ENCODE data around the gene CDY1B.
"Not testable (repeated sequence)": the region's sequence is repeated elsewhere in the genome, so short reads cannot be mapped to it uniquely, and the experiment has no call there.

The CDY1B gene

GRCh38 chrY:24047919-24048318 is at the start of gene CDY1B:
Gene CDY1B (minus strand): TSS chrY:24048019. CDS start chrY:24047688, 331 bp downstream.
- not testable (repeated sequence) for H3K27me3 ChIP-seq (ENCODE audit: control insufficient read depth, insufficient read depth, low read length); H3K36me3 ChIP-seq (ENCODE audit: control insufficient read depth, insufficient read depth, low read length); H3K9ac ChIP-seq (ENCODE audit: low read length); H3K4me3 ChIP-seq (ENCODE audit: low read depth, low read length); H3K4me1 ChIP-seq (ENCODE audit: control insufficient read depth, insufficient read depth, low read length); H3K27ac ChIP-seq (ENCODE audit: low read depth, low read length); H3K9me3 ChIP-seq (ENCODE audit: control insufficient read depth, insufficient read depth, low read depth, low read length)

- not testable (repeated sequence) for H3K36me3 ChIP-seq (ENCODE audit: control insufficient read depth, insufficient read depth, low read length); H3K9me3 ChIP-seq (ENCODE audit: control insufficient read depth, insufficient read depth, low read depth, low read length); H3K4me1 ChIP-seq (ENCODE audit: control insufficient read depth, insufficient read depth, low read length); H3K9ac ChIP-seq (ENCODE audit: low read length); H3K27me3 ChIP-seq (ENCODE audit: control insufficient read depth, insufficient read depth, low read length); H3K4me3 ChIP-seq (ENCODE audit: low read depth, low read length); H3K27ac ChIP-seq (ENCODE audit: low read depth, low read length)
Measured at GRCh38 chrY:24049525-24049924, 1.7 kb upstream of the CDY1B start.

GRCh38 chrY:24043209-24043608 is 4.6 kb downstream of the CDY1B start:
- H3K4me1 ChIP-seq (ENCODE audit: control insufficient read depth, insufficient read depth, low read length); H3K27me3 ChIP-seq (ENCODE audit: control insufficient read depth, insufficient read depth, low read length); H3K9ac ChIP-seq (ENCODE audit: low read length); H3K4me3 ChIP-seq (ENCODE audit: low read depth, low read length); H3K9me3 ChIP-seq (ENCODE audit: control insufficient read depth, insufficient read depth, low read depth, low read length); H3K36me3 ChIP-seq (ENCODE audit: control insufficient read depth, insufficient read depth, low read length); H3K27ac ChIP-seq (ENCODE audit: low read depth, low read length): not testable (repeated sequence)

GRCh38 chrY:24039008-24039718 is 8.7 kb downstream of the CDY1B start:
- not testable (repeated sequence) for H3K4me3 ChIP-seq (ENCODE audit: low read depth, low read length); H3K36me3 ChIP-seq (ENCODE audit: control insufficient read depth, insufficient read depth, low read length); H3K9ac ChIP-seq (ENCODE audit: low read length); H3K9me3 ChIP-seq (ENCODE audit: control insufficient read depth, insufficient read depth, low read depth, low read length); H3K4me1 ChIP-seq (ENCODE audit: control insufficient read depth, insufficient read depth, low read length); H3K27ac ChIP-seq (ENCODE audit: low read depth, low read length); H3K27me3 ChIP-seq (ENCODE audit: control insufficient read depth, insufficient read depth, low read length)

- not testable (repeated sequence) for H3K4me1 ChIP-seq (ENCODE audit: control insufficient read depth, insufficient read depth, low read length); H3K36me3 ChIP-seq (ENCODE audit: control insufficient read depth, insufficient read depth, low read length); H3K9me3 ChIP-seq (ENCODE audit: control insufficient read depth, insufficient read depth, low read depth, low read length)
Measured at GRCh38 chrY:24026212-24027103, 21.4 kb downstream of the CDY1B start.

More at GRCh38 chrY:24026212-24027103, 21.4 kb downstream of the CDY1B start:
- H3K27ac ChIP-seq (ENCODE audit: low read depth, low read length); H3K27me3 ChIP-seq (ENCODE audit: control insufficient read depth, insufficient read depth, low read length); H3K4me3 ChIP-seq (ENCODE audit: low read depth, low read length); H3K9ac ChIP-seq (ENCODE audit: low read length): not testable (repeated sequence)
